Adipocyte (in vitro differentiated cells): ENCODE results near the gene PYDC2.

Experiments
- DNase-seq: peaks from one replicate; pipeline ENCODE4 v3.0.0-alpha.2; 2015; ENCODE audit warnings: low read depth
- H3K27me3 ChIP-seq: replicated peaks from 2 replicates; pipeline ENCODE4 v1.7.0; 2013; ENCODE audit warnings: mild to moderate bottlenecking, low read length, moderate library complexity; ENCODE audit not compliant: control insufficient read depth, insufficient read depth
- H3K36me3 ChIP-seq: 2 replicates; pipeline ENCODE4 v1.7.0; 2013; ENCODE audit warnings: low read length, mild to moderate bottlenecking, moderate library complexity; ENCODE audit not compliant: control insufficient read depth, insufficient read depth, severe bottlenecking
- H3K4me1 ChIP-seq: 2 replicates; pipeline ENCODE4 v1.7.0; 2013; ENCODE audit warnings: mild to moderate bottlenecking, low read length, moderate library complexity; ENCODE audit not compliant: control insufficient read depth, insufficient read depth
- H3K4me3 ChIP-seq: 2 replicates; pipeline ENCODE4 v1.7.0; 2013; ENCODE audit warnings: mild to moderate bottlenecking, low read length, moderate library complexity
- H3K9ac ChIP-seq: 2 replicates; pipeline ENCODE4 v1.7.0; 2013; ENCODE audit warnings: mild to moderate bottlenecking, low read length, moderate library complexity
- H3K9me3 ChIP-seq: 2 replicates; pipeline ENCODE4 v1.7.0; 2013; ENCODE audit warnings: mild to moderate bottlenecking, low read length, moderate library complexity; ENCODE audit not compliant: control insufficient read depth

PYDC2 gene

GRCh38 chr3:191509078-191509477 lies 48.1 kb downstream of the PYDC2 start:
- no peak overlapping the region for H3K4me3 ChIP-seq

More at GRCh38 chr3:191509078-191509477, 48.1 kb downstream of the PYDC2 start:
- H3K9me3 ChIP-seq, result no peaks in the 10 kb centered on the region
- H3K4me1 ChIP-seq, result no peaks in the 10 kb centered on the region
- H3K36me3 ChIP-seq, result no peaks in the 10 kb centered on the region
- H3K9ac ChIP-seq, result no peak overlapping the region
- no peak for DNase-seq
- no peaks in the 10 kb centered on the region for H3K27me3 ChIP-seq
